ENCODE results near the gene PTPN1.
"Not testable (repeated sequence)": the region's sequence is repeated elsewhere in the genome, so short reads cannot be mapped to it uniquely, and the experiment has no call there.

Gene PTPN1

GRCh38 chr20:50478162-50478990, 31.8 kb upstream of the PTPN1 start:
- DNase-seq = peak in 10 of 58 donors; percentile 2 to 35 (median 12)

- no peak for DNase-seq
Observed at GRCh38 chr20:50481741-50482140, 28.4 kb upstream of the PTPN1 start.

DNA sequence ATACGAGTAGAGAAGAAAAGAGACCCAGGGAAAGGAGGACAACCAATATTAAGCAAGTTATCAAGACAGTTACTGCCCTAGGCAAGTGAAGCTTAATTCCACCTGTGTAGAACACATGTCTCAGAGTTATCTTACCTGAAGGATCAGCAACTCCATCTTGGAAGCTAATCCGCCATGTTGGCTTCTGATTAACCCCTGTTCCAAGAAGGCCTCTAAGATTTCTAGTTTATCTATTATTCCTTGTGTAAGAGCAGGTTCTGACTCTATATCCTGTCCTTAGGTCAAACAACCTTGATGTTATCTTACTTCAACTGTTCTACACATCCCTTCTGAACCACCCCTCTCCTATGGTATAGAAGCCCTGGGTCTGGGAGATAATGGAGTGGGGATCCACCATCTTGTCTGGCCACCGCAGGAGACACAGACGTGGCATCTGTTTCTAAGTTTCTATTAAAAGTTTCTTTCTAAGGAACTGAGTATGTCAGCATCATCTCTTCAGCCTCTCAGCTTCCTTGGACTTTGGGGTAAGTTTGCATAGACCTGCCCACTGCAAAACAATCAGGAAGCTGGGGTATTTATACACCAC, 27.7 kb upstream of the PTPN1 start:
- DNase-seq = no peak

DNA sequence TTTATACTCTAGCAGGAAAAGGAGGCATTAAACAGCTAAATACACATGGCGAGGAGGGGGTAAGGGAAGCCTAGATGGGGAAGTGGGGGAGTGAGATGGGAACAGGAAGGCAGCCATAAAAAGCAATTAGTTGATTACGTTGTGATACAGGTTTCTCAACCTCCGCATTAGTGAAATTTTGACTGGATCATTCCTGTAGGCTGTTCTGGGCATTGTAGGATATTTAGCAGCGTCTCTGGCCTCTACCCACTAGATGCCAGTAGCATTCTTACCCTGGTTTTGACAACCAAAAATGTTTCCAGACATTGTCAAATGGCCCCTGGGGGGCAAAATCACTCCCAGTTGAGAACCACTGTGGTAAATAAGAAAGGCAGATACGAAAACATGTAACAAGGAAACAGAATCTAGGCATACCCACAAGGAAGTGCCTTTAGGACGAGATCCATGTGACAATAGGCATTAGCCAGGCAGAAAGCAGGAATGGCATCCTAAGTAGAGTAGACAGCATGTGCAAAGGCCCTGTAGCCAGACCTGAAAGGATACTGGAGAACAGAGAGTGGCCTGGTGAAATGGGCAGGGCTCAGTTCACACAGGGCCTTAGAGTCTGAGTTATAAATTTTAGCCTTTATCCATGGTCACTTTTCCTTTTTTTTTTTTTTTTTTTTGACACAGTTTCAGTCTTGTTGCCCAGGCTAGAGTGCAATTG, 25.8 kb upstream of the PTPN1 start:
- no peak for DNase-seq

DNA sequence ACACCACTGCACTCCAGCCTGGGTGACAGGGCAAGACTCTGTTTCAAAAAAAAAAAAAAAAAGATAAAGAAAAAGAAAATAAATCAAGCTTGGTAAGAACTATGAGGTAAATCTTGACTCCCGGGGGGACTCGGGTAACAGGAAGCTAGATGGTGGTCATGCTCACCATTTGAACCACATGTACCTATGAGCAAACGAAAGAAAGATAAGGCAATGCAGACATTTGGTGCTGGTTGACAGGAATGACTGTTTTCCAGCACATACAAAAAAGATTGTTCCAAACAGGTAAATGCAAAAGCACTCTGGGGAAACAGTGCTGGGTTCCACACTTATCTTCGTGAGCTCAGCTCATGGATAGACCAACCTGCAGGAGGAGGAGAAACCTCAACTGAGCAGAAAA, 22.8 kb upstream of the PTPN1 start:
- DNase-seq = no peak

DNA sequence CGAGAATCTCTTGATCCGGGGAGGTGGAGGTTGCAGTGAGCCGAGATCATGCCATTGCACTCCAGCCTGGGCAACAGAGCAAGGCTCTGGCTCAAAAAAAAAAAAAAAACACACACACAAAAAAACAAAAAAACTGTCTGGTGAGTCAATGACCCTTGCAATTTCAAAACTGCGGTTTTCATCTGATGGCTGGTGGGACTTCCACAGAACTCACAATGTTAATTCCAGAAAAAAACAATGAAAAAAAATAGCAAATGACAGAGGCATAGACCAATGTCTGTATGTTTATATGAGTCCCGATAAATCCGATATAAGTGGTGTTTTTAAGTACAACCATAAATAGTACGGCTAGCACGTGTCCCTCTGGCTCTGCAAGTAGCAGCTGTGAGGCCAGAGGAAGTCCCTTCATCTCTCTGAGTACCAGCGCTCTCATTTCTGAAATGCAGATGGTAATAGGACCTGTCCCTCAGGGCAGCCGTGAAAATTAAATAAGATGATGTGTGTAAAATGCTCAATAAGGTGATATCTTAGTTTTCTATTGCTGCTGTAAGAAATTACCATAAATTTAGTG, 21.9 kb upstream of the PTPN1 start:
- DNase-seq = no peak

GRCh38 chr20:50491168-50491567, 19.0 kb upstream of the PTPN1 start:
- no peak for DNase-seq

DNA sequence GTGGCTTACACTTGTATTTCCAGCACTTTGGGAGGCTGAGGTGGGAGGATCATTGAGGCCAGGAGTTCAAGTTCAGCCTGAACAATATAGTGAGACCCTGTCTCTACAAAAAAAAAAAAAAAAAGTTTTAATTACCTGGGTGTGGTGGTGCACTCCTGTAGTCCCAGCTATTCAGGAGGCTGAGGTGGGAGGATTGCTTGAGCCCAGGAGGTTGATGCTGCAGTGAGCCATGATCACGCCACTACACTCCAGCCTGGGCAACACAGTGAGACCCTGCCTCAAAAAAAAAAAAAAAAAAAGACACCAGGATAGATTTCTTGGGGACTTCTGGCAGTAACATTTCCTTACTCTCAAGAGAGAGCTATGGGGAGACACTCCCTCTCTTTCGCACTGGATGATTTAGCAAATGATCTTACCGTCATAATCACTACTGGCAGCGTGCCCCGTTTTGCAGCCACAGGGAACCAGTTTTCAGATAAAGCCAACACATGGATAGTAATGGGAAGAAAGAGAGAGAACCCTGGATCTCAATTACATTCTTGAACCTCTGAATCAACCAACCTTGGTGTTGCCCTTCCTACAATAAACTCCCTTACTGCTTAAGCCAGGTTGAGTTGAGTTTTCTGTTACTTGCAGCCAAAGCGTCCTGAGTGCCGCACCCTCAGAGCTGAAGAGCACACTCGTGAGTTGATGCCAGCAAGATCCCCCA, 18.1 kb upstream of the PTPN1 start:
- DNase-seq = no peak

GRCh38 chr20:50493881-50494253, 16.3 kb upstream of the PTPN1 start:
- DNase-seq = no peak

DNA sequence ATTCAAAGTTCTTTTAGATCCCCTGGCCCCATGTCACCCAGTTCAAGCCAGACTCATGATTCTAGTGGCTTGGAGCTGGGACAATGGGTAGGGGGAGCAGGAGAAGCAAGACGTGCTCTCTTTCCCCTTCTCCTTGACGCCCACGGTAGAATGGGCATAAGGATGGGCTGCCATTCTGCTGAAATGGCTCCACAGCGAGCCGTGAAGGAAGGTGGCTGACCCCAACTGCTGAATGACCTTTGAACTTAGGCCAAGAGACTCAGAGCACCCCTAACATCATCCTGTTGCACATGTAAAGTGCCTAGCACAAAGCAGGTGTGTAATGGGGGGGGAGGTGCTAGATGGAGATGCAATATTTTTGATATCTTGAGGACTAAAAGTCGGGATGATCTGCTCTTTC, 15.8 kb upstream of the PTPN1 start:
- no peak for DNase-seq

GRCh38 chr20:50496773-50497385, 13.3 kb upstream of the PTPN1 start:
- DNase-seq = no peak

DNA sequence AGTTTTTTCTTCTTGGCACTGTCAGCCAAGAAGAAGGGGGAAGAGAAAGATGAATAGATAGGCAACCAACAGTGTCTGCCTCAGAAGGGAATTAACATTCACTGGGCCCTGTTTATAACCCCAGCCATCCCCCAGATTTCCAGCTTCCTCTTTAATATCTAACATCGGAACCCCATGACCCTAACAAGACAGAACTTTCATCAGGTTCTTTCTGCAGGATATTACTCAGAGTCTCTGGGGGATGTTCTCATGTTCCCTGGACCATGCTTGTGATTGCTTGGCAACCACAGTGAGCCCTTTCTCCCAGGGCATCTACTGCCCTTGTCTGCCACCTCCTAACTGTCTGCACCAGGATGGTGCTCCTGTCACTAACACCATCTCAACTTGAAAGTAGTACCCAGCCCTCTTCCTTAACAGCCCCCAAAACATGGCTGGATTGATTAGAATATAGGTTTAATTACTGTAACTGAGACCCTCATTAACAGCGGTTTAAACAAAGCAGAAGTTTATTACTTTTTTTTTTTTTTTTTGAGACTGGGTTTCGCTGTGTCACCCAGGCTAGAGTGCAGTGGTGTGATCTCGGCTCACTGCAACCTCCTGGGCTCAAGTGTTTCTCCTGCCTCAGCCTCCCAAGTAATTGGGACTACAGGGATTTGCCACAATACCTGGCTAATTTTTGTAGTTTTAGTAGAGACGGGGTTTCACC, 12.0 kb upstream of the PTPN1 start:
- no peak for DNase-seq

- DNase-seq = no peak
Observed at GRCh38 chr20:50499938-50500337, 10.2 kb upstream of the PTPN1 start.

DNA sequence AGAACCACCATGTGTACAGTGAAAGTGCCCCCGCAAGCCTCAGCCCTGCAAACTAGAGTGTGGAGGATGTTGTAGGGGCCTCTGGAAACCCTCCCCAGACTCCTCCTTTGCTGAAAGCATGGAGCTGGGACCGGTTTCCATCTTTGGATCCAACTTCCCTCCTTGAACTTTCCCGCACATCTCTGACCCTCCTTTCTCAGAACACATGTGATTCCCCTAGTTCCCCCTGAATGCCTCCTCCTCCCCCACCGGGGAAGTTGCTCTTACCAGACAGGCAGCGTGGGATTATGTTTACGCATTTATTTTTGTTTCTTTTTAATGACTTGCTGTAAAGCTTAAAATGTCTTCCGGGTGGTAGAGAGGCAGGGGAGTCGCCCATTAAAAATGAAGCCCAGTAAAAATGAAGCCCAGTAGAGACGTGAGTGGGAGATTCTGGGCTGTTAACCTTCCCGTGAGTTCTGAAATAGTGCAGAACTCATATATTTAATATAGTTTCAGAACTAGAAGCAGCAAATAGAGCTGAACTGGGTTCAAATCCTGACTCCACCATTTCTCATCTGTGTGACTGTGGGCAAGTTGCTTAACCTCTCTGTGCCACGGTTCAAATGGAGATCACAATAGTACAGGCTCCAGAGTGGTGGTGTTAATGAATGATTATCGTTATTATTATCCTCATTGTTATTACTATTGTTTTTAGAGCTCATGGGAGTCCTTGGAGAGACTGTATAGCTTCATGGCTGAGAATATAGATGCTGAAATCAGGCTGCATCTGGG, 8.0 kb upstream of the PTPN1 start:
- peak in 2 of 58 donors; percentile 2 to 5 for DNase-seq

DNA sequence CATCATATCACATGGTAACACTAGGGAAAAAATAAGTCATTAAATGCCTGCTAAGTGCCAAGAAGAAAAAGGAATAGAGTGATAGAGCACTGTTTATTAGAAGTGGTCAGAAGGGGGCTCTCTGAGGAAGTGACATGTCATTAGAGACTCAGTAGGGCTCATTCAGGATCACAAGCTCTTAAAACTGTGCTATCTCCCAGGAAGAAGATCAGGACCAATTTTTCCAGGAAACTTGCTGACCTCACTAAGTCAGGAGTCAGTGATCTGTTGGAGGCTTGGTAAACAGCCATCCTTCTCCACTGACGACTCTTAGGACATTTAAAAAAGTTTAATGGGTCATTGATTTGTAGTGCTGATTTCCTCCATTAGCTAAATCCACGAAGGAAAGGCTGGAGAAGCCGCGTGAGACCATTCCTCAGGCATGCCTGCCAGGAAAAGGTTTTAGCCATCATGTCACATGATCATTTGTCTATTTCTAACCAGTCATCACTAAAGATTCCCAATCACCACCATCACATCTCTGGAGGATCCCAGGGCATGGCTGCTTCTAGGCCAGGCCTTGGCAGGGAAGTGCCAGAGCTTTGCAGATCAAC, 5.9 kb upstream of the PTPN1 start:
- DNase-seq = no peak

DNA sequence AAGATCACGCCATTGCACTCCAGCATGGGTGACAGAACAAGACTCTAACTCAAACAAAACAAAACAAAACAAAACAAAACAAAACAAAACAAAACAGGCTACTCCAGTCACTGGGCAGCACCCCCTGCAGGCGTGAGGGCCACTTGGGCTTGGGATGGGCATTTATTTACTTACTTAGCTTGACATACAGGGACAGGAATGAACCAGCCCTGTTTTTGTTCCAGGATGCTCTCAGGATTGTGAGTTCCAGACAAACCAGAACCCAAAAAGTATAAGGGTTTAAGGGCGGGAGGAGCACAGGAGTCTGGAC, 4.0 kb upstream of the PTPN1 start:
- DNase-seq = no peak

DNA sequence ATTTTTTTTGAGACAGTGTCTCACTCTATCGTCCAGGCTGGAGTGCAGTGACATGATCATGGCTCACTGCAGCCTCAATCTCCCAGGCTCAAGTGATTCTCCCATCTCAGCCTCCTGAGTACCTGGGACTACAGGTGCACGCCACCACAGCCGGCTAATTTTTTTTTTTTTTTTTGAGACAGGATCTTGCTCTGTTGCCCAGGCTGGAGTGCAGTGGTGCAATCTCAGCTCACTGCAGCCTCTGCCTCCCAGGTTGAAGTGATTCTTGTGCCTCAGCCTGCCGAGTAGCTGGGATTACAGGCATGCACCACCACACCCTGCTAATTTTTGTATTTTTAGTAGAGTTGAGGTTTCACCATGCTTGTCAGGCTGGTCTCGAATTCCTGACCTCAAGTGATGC, 2.4 kb upstream of the PTPN1 start:
- not testable (repeated sequence) for DNase-seq

DNA sequence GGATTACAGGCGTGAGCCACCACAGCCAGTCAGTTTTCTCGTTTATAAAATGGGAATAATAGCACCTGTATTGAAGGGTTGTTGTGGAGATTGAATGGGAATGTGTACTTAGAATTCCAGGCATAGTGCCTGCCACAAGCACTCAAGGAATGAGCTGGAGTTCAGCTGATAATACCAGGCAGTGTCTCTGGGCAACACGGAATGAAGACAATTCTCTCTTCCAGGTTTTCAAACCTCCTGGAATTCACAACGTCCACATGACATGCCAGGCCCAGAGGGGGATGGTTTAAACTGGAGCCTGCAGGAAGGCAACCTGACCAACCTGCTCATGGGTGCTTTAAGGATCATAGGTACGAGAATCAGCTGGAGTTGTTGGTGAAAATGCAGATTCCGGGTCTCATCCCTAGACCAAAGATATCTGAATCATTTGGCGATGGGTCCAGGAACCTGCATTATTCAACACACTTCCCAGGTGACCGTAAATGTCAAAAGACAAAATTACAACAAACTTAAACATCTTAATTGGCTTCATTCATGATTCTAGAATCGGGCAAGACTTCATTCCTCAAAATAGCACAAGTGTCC, 1.9 kb upstream of the PTPN1 start:
- no peak for DNase-seq
